ENCODE data around the gene PKP1.

PKP1 gene

DNA sequence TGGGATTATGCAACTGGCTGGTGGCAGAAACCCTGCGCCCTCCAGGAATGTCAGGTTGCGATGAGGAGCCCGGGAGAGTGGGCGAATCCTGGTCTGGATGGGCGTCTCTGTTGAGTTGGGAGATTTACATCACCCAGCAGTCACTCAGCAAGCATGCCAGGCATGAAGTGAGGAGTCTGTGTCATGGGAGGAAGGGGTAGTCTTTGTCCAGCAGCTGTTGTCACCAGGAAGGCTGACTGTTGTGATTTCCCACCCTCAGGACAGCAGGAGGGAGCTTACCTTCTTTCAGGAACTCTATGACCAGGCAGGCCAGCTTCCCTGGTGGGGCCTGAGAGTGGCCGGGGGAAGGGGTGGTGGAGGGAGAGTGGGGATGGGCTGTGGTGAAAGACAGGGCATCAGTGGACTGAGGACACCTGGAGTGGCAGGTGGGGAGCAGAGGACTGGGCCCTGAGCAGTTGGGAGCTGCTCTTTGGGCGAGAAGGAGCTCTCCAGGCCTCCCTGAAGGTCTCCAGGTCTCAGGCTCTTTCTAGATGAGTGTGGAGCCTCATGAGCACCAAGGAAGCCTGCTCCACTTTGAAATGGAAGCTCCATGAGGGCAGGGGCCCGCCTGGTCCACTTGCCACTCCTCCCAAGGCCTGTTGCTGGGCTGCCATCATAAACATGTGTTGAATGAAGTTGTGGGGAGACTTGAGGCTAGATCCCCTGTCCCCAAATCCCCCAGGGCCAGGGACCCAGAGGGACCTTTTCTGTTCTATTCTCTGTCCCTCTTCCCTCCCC, 21.3 kb upstream of the PKP1 start:
- WGBS = 91% methylated on average over 8 of the region's 8 CpGs

DNA sequence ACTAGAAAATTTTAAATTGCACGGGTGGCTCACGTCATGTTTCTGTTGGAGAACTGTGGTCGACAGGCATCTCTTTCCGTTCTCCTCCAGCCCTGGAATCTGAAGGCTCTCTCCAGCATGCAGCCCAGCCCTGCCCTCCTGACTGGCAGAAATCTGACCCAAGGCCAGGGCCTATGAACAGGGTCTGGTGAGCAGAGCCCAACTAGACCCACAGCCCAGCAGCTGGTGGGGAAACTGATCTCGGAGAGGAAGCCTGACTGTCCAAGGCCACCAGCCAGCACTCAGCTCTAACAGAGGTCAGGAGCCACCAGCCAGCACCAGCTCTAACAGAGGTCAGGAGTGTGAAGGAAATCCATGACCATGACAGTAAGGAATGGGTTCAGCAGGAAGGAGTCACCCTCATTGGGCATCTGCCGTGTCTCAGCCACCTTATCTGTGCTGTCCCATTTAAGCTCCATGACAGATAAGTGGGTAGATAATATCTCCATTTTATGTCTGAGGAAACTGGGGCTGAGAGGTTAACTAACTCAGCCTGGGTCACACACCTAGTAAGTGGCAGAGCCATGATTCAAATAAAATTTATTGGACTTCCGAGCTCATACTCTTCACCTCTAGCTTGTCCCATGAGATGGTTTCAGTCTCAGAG, 20.2 kb upstream of the PKP1 start:
- H3K27me3 ChIP-seq (ENCODE audit: insufficient read depth, low read length) = peaks cover 11% of the 10 kb centered on the region

More for the DNA sequence above, 21.3 kb upstream of the PKP1 start:
- Histone ChIP-seq H3K27ac (ENCODE audit: low read depth, low read length) (no peak overlapping the region), H3K9ac (ENCODE audit: low read depth, low read length) (no peak overlapping the region), H3K4me1 (ENCODE audit: insufficient read depth, low read length) (no peaks in the 10 kb centered on the region; the same call in 1 of the 2 replicates), H3K36me3 (ENCODE audit: insufficient read depth, low read length) (no peaks in the 10 kb centered on the region), H3K27me3 (ENCODE audit: insufficient read depth, low read length) (peaks cover 11% of the 10 kb centered on the region), H3K9me3 (ENCODE audit: insufficient read depth, low read depth, low read length) (no peaks in the 10 kb centered on the region), H3K4me3 (ENCODE audit: low read length) (no peak overlapping the region)

DNA sequence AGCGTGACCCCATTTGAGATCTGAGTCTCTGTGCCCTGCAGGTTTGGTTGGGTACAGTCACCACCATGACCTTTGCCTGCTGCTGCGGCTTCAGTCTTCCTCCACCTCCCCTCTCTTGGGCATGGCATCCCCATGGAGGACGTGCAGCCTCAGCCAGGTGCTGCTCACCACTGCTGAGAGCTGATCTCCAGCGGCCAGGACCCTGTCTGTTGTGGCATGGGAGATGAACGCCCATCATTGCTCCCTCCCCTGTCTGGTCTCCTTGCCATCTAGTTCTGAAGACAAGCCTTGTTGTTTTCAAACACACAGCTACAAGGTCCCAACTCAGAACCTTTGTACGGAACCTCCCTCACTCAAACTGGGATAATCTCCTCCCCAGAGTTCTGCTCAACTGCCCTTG, 19.2 kb upstream of the PKP1 start:
- Histone ChIP-seq H3K4me3 (ENCODE audit: low read length) (no peak overlapping the region), H3K27me3 (ENCODE audit: insufficient read depth, low read length) (peaks cover 11% of the 10 kb centered on the region), H3K9me3 (ENCODE audit: insufficient read depth, low read depth, low read length) (no peaks in the 10 kb centered on the region), H3K4me1 (ENCODE audit: insufficient read depth, low read length) (no peaks in the 10 kb centered on the region; the same call in 1 of the 2 replicates), H3K36me3 (ENCODE audit: insufficient read depth, low read length) (no peaks in the 10 kb centered on the region), H3K9ac (ENCODE audit: low read depth, low read length) (no peak overlapping the region), H3K27ac (ENCODE audit: low read depth, low read length) (no peak overlapping the region)
- 90% methylated on average over 6 of the region's 6 CpGs for WGBS

More for the DNA sequence above, 20.2 kb upstream of the PKP1 start:
- WGBS = 90% methylated on average over 6 of the region's 7 CpGs
- H3K4me3 ChIP-seq (ENCODE audit: low read length) = no peak overlapping the region
- H3K4me1 ChIP-seq (ENCODE audit: insufficient read depth, low read length) = no peaks in the 10 kb centered on the region; the same call in 1 of the 2 replicates
- no peaks in the 10 kb centered on the region for H3K36me3 ChIP-seq (ENCODE audit: insufficient read depth, low read length)
- no peaks in the 10 kb centered on the region for H3K9me3 ChIP-seq (ENCODE audit: insufficient read depth, low read depth, low read length)
- no peak overlapping the region for H3K27ac ChIP-seq (ENCODE audit: low read depth, low read length)
- no peak overlapping the region for H3K9ac ChIP-seq (ENCODE audit: low read depth, low read length)

DNA sequence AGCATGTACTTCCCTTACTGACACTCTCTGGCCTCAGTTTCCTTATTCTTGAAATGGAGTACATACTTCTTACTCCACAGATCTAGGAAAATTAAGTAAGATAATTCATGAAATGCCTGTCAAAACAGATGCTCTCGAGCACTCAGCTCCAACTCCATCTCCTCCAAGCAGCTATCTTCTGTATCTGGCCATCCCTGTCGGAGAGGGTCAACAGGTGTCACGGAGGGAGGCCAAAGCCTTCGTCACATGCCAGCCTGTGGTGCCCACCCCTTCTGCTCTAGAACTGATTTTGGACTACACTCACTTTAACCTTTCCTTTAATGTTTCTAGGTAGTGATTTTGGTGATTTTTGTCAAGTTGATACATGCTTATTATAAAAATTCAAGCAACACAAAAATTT, 18.8 kb upstream of the PKP1 start:
- H3K4me1 ChIP-seq (ENCODE audit: insufficient read depth, low read length) = no peaks in the 10 kb centered on the region; the same call in 1 of the 2 replicates
- H3K9ac ChIP-seq (ENCODE audit: low read depth, low read length) = no peak overlapping the region
- H3K4me3 ChIP-seq (ENCODE audit: low read length) = no peak overlapping the region
- H3K27me3 ChIP-seq (ENCODE audit: insufficient read depth, low read length) = peaks cover 11% of the 10 kb centered on the region
- WGBS = 91% methylated on average over 4 of the region's 4 CpGs
- H3K36me3 ChIP-seq (ENCODE audit: insufficient read depth, low read length) = no peaks in the 10 kb centered on the region
- H3K9me3 ChIP-seq (ENCODE audit: insufficient read depth, low read depth, low read length) = no peaks in the 10 kb centered on the region
- no peak overlapping the region for H3K27ac ChIP-seq (ENCODE audit: low read depth, low read length)

DNA sequence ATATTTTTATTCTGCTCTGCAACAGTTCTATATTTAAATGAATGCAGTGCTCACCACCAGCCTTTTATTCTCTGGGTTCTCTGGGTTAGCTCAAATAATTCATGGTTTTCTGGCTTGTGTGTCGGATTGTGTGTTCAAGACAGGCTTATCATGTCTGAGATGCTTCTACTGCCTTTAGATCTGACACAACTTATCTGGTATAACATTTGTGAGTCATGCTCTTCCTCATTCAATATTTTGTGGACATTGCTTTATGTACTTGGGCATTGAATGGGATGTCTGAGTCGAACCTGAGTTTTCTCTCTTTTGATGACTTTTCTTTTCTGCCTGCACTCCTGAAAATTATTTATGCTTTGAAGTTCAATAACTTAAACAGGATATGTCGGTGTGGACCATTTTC, 17.6 kb upstream of the PKP1 start:
- H3K27me3 ChIP-seq (ENCODE audit: insufficient read depth, low read length) = peaks cover 6% of the 10 kb centered on the region
- no peaks in the 10 kb centered on the region for H3K4me1 ChIP-seq (ENCODE audit: insufficient read depth, low read length)
- H3K9ac ChIP-seq (ENCODE audit: low read depth, low read length) = no peak overlapping the region
- H3K27ac ChIP-seq (ENCODE audit: low read depth, low read length) = no peak overlapping the region
- whole genome bisulfite sequencing = 84% methylated on average over 2 of the region's 3 CpGs
- H3K9me3 ChIP-seq (ENCODE audit: insufficient read depth, low read depth, low read length) = no peaks in the 10 kb centered on the region
- H3K4me3 ChIP-seq (ENCODE audit: low read length) = no peak overlapping the region
- no peaks in the 10 kb centered on the region for H3K36me3 ChIP-seq (ENCODE audit: insufficient read depth, low read length)

DNA sequence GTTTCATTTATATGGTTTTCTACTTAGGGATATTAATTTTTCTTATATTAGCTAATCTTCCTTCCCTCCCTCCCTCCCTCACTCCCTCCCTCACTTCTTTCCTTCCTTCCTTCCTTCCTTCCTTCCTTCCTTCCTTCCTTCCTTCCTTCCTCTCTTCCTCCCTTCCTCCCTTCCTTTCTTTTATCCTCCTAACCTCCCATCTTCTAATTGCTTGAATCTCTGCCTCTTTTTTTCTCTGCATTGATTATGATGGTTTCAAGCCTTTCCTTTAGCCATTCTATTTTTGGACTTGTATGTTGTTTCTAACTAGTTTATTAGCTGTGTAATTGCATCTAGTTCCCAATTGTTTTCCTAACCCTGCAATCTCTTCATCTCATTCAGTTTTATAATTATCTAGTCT, 17.0 kb upstream of the PKP1 start:
- Histone ChIP-seq H3K4me1 (ENCODE audit: insufficient read depth, low read length) (no peaks in the 10 kb centered on the region), H3K36me3 (ENCODE audit: insufficient read depth, low read length) (no peaks in the 10 kb centered on the region), H3K27me3 (ENCODE audit: insufficient read depth, low read length) (peaks cover under 1% of the 10 kb centered on the region; the same call in 1 of the 2 replicates), H3K4me3 (ENCODE audit: low read length) (no peak overlapping the region), H3K9ac (ENCODE audit: low read depth, low read length) (no peak overlapping the region), H3K9me3 (ENCODE audit: insufficient read depth, low read depth, low read length) (no peaks in the 10 kb centered on the region), H3K27ac (ENCODE audit: low read depth, low read length) (no peak overlapping the region)

DNA sequence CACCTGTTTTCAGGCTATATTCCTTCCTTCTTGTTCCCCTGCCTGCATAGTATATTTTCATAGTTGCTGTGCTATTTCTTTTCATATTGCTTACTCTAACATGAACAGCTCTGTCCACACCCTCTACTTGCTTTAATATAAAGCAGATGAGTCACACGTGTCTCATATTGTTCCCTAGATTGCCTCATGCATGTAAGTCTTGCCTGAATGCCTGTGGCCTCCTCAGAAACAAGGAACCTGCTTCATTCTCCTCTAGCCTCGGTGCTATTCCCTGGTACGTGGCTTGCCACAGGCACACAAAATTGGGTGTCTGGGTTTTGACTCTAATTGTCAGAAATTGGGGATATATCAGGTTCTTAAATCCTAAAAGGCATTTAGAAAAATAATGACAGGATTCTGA, 16.5 kb upstream of the PKP1 start:
- Histone ChIP-seq H3K4me1 (ENCODE audit: insufficient read depth, low read length) (no peaks in the 10 kb centered on the region), H3K36me3 (ENCODE audit: insufficient read depth, low read length) (no peaks in the 10 kb centered on the region), H3K27me3 (ENCODE audit: insufficient read depth, low read length) (no peaks in the 10 kb centered on the region), H3K4me3 (ENCODE audit: low read length) (no peak overlapping the region), H3K27ac (ENCODE audit: low read depth, low read length) (no peak overlapping the region), H3K9ac (ENCODE audit: low read depth, low read length) (no peak overlapping the region), H3K9me3 (ENCODE audit: insufficient read depth, low read depth, low read length) (no peaks in the 10 kb centered on the region)
- 79% methylated on average over 3 of the region's 3 CpGs for WGBS

DNA sequence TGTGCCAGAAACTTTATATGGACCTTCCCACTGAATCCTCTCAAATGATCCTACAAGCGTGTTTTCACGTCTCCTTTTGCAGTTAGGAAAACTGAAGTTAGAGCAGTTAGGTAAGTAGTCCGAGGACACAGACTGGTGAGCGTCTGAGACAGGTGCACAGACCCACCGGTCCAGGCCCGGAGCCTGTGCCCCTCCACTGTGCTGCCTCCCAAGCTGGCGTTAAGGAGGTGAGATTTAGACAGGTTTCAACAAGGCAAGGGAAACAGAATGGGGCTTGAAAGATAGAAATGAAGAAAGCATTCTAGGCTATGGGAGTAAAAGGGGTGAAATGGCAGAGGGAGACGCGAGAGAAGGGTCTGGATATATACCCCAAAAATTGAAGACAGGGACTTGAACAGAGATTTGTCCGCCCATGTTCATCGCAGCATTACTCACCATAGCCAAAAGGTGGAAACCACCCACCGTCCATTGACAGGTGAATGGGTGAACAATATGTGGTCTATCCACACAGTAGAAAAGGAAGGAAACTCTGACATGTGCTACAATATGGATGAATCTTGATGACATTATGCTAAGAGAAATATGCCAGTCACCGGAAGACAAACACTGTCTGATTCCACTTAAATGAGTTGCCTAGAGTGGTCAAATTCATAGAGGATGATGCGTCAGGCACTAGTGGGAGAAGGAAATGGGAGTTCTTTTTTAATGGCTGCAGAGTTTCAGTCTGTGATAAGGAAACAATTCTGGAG, 15.7 kb upstream of the PKP1 start:
- 0 out of 2 replicates have a peak, but pooled peaks cover 1% of the 10 kb centered on the region for H3K4me1 ChIP-seq (ENCODE audit: insufficient read depth, low read length)
- no peak overlapping the region for H3K9ac ChIP-seq (ENCODE audit: low read depth, low read length)
- H3K9me3 ChIP-seq (ENCODE audit: insufficient read depth, low read depth, low read length) = no peaks in the 10 kb centered on the region
- H3K36me3 ChIP-seq (ENCODE audit: insufficient read depth, low read length) = no peaks in the 10 kb centered on the region
- no peak overlapping the region for H3K27ac ChIP-seq (ENCODE audit: low read depth, low read length)
- H3K27me3 ChIP-seq (ENCODE audit: insufficient read depth, low read length) = no peaks in the 10 kb centered on the region
- WGBS = 89% methylated on average over 14 of the region's 14 CpGs
- H3K4me3 ChIP-seq (ENCODE audit: low read length) = no peak overlapping the region

DNA sequence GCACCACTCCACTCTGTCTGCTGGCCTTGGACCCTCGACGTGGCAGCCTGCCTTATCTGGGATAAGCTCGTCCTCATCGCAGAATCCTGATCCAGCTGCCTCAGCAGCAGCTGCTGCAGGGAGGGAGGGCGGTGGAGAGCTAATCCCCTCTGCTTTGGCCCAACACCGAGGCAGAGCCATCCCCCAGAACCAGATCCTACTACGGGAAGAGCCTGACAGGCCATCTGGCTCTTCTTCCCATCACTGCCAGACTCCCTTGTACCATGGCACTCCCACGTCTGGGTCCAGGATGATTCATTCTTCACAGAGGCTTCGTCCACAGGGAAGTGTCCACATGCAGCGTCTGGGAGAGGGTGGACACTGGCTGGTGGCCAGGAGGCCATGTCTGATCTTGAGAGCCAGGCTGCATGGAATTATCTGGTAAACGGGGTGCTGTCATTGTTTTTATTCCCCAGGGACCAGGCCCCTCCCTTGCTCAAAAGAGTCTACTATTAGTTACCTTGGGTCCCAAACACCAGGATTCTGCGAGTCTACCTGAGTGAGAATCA, 14.6 kb upstream of the PKP1 start:
- Histone ChIP-seq H3K27ac (ENCODE audit: low read depth, low read length) (no peak overlapping the region), H3K4me3 (ENCODE audit: low read length) (no peak overlapping the region), H3K9me3 (ENCODE audit: insufficient read depth, low read depth, low read length) (no peaks in the 10 kb centered on the region), H3K36me3 (ENCODE audit: insufficient read depth, low read length) (no peaks in the 10 kb centered on the region), H3K9ac (ENCODE audit: low read depth, low read length) (no peak overlapping the region), H3K27me3 (ENCODE audit: insufficient read depth, low read length) (no peaks in the 10 kb centered on the region), H3K4me1 (ENCODE audit: insufficient read depth, low read length) (0 out of 2 replicates have a peak, but pooled peaks cover 5% of the 10 kb centered on the region)
- 82% methylated on average over 12 of the region's 12 CpGs for WGBS

DNA sequence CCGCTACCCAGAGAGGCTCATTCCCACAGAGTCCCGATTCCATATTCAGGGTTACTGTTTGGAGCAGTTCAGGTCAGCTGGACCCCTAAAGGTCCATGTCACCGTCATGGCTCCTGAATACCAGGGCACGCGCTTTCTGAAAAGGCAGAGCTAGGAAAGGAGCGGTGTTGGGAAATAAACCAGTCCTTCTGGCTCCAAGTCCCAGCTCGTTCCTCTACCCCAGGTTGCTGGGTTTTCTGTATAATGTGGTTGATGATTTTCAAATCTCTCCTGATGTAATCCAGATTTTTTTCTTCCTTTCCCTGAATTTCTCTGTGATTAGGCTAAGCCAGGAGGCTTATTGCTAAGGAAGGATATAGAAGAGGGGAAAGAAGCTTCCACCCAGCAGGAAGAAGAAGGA, 14.0 kb upstream of the PKP1 start:
- 96% methylated on average over 7 of the region's 7 CpGs for WGBS
- H3K9me3 ChIP-seq (ENCODE audit: insufficient read depth, low read depth, low read length) = no peaks in the 10 kb centered on the region
- H3K27ac ChIP-seq (ENCODE audit: low read depth, low read length) = no peak overlapping the region
- H3K27me3 ChIP-seq (ENCODE audit: insufficient read depth, low read length) = no peaks in the 10 kb centered on the region
- 0 out of 2 replicates have a peak, but pooled peaks cover 5% of the 10 kb centered on the region for H3K4me1 ChIP-seq (ENCODE audit: insufficient read depth, low read length)
- H3K36me3 ChIP-seq (ENCODE audit: insufficient read depth, low read length) = no peaks in the 10 kb centered on the region
- H3K9ac ChIP-seq (ENCODE audit: low read depth, low read length) = no peak overlapping the region
- H3K4me3 ChIP-seq (ENCODE audit: low read length) = no peak overlapping the region

Data from HUES64 (cell line).